H7 (cell line): ENCODE measurements around the gene LRIG1. TPM values are rescaled to one million over a fixed set of nuclear protein-coding genes. Genes with fewer than 3 reads are reported as not detected.
"Not testable (repeated sequence)": the region's sequence is repeated elsewhere in the genome, so short reads cannot be mapped to it uniquely, and the experiment has no call there.

ENCODE experiments used
- DNase-seq: peaks from one replicate; pipeline ENCODE4 v3.0.0; 2012
- H3K27me3 ChIP-seq: 2 replicates; pipeline ENCODE4 v1.6.0; 2011; ENCODE audit warnings: mild to moderate bottlenecking, low read length; ENCODE audit not compliant: control insufficient read depth, insufficient read depth
- H3K36me3 ChIP-seq: replicated peaks from 2 replicates; pipeline ENCODE4 v1.5.1; 2011; ENCODE audit warnings: low read length; ENCODE audit not compliant: control insufficient read depth, insufficient read depth
- H3K4me3 ChIP-seq: 2 replicates; pipeline ENCODE4 v1.5.1; 2011; ENCODE audit warnings: low read depth, mild to moderate bottlenecking, control low read depth, low read length, moderate library complexity; ENCODE audit not compliant: insufficient read depth
- total RNA-seq: library from RNA; depleted of rRNA; stranded (reverse); fragments of >200 nt; shearing (Covaris generic); gene quantifications from 2 replicates; pipeline ENCODE4 v1.2.3, GENCODE V29; 2014

Gene LRIG1
- total RNA-seq, 1 experiment from 2014 or later: 69.7 TPM

GRCh38 chr3:66426135-66426534, 74.7 kb downstream of the LRIG1 start:
- Histone ChIP-seq H3K36me3 (peaks cover 5% of the 10 kb centered on the region), H3K4me3 (no peak overlapping the region), H3K27me3 (no peaks in the 10 kb centered on the region)
- DNase-seq: no peak

- Histone ChIP-seq H3K27me3 (no peaks in the 10 kb centered on the region), H3K4me3 (no peak overlapping the region), H3K36me3 (peaks cover 6% of the 10 kb centered on the region)
- no peak for DNase-seq
Measured at GRCh38 chr3:66425576-66426114, 75.2 kb downstream of the LRIG1 start.

GRCh38 chr3:66425032-66425431, 75.8 kb downstream of the LRIG1 start:
- Histone ChIP-seq H3K27me3 (no peaks in the 10 kb centered on the region), H3K4me3 (no peak overlapping the region), H3K36me3 (peaks cover 6% of the 10 kb centered on the region)
- no peak for DNase-seq

- peaks cover 6% of the 10 kb centered on the region for H3K36me3 ChIP-seq
- H3K4me3 ChIP-seq: no peak overlapping the region
- H3K27me3 ChIP-seq: no peaks in the 10 kb centered on the region
- DNase-seq: no peak
Measured at GRCh38 chr3:66423791-66424190, 77.0 kb downstream of the LRIG1 start.

- not testable (repeated sequence) for DNase-seq, H3K36me3 ChIP-seq
Measured at GRCh38 chr3:66421893-66422292, 78.9 kb downstream of the LRIG1 start.

GRCh38 chr3:66421144-66421543, 79.7 kb downstream of the LRIG1 start:
- peaks cover 16% of the 10 kb centered on the region for H3K36me3 ChIP-seq
- H3K4me3 ChIP-seq, H3K27me3 ChIP-seq: not testable (repeated sequence)

More at GRCh38 chr3:66421893-66422292, 78.9 kb downstream of the LRIG1 start:
- not testable (repeated sequence) for H3K4me3 ChIP-seq, H3K27me3 ChIP-seq

GRCh38 chr3:66419036-66419435, 81.8 kb downstream of the LRIG1 start:
- H3K27me3 ChIP-seq: no peaks in the 10 kb centered on the region
- H3K4me3 ChIP-seq: no peak overlapping the region
- no peak for DNase-seq
- peaks cover 28% of the 10 kb centered on the region for H3K36me3 ChIP-seq

More at GRCh38 chr3:66421144-66421543, 79.7 kb downstream of the LRIG1 start:
- not testable (repeated sequence) for DNase-seq

GRCh38 chr3:66418475-66418931, 82.3 kb downstream of the LRIG1 start:
- Histone ChIP-seq H3K27me3 (no peaks in the 10 kb centered on the region), H3K4me3 (no peak overlapping the region), H3K36me3 (peaks cover 26% of the 10 kb centered on the region)
- no peak for DNase-seq

GRCh38 chr3:66416556-66417304, 84.1 kb downstream of the LRIG1 start:
- Histone ChIP-seq H3K4me3 (no peak overlapping the region), H3K27me3 (no peaks in the 10 kb centered on the region), H3K36me3 (peaks cover 35% of the 10 kb centered on the region)
- no peak for DNase-seq

- Histone ChIP-seq H3K4me3 (no peak overlapping the region), H3K27me3 (no peaks in the 10 kb centered on the region), H3K36me3 (peaks cover 40% of the 10 kb centered on the region)
- no peak for DNase-seq
Measured at GRCh38 chr3:66415867-66416428, 84.9 kb downstream of the LRIG1 start.

- Histone ChIP-seq H3K27me3 (no peaks in the 10 kb centered on the region), H3K4me3 (no peak overlapping the region), H3K36me3 (peaks cover 48% of the 10 kb centered on the region)
- no peak for DNase-seq
Measured at GRCh38 chr3:66414846-66415245, 86.0 kb downstream of the LRIG1 start.

GRCh38 chr3:66413151-66413751, 87.6 kb downstream of the LRIG1 start:
- Histone ChIP-seq H3K4me3 (no peak overlapping the region), H3K27me3 (no peaks in the 10 kb centered on the region), H3K36me3 (peaks cover 52% of the 10 kb centered on the region)
- DNase-seq: no peak

- Histone ChIP-seq H3K4me3 (no peak overlapping the region), H3K27me3 (no peaks in the 10 kb centered on the region)
Measured at GRCh38 chr3:66411961-66412887, 88.6 kb downstream of the LRIG1 start.

GRCh38 chr3:66411474-66411873, 89.3 kb downstream of the LRIG1 start:
- peaks cover 58% of the 10 kb centered on the region for H3K36me3 ChIP-seq
- H3K4me3 ChIP-seq: no peak overlapping the region
- DNase-seq: no peak
- no peaks in the 10 kb centered on the region for H3K27me3 ChIP-seq

More at GRCh38 chr3:66411961-66412887, 88.6 kb downstream of the LRIG1 start:
- H3K36me3 ChIP-seq: peaks cover 55% of the 10 kb centered on the region
- no peak for DNase-seq
